Epithelial cell of proximal tubule (primary cell): ENCODE measurements around the gene UGT3A2. TPM values are rescaled to one million over a fixed set of nuclear protein-coding genes. Genes with fewer than 3 reads are reported as not detected.

Experiments used
- DNase-seq: peaks from one replicate; pipeline ENCODE4 v3.0.0-alpha.2; 2011; ENCODE audit warnings: low read depth
- H3K4me3 ChIP-seq: 2 replicates; pipeline ENCODE4 v1.5.1; 2011; ENCODE audit warnings: low read depth, mild to moderate bottlenecking, low read length
- CTCF ChIP-seq: conservative IDR thresholded peaks from 2 replicates; pipeline ENCODE4 v1.5.1; 2012; ENCODE audit warnings: low read depth, mild to moderate bottlenecking, low read length
- total RNA-seq: library from RNA; depleted of rRNA; stranded (reverse); fragments of >200 nt; gene quantifications from 2 replicates; pipeline ENCODE4 v1.2.3, GENCODE V29; 2015

The UGT3A2 gene
- total RNA-seq, 1 donor from 2014 or later, result not detected

GRCh38 chr5:36066001-36066539 is 612 bp downstream of the UGT3A2 start:
- DNase-seq, result no peak
- no peak for TF ChIP-seq CTCF

GRCh38 chr5:36060420-36060887 is 6.2 kb downstream of the UGT3A2 start:
- DNase-seq, result no peak
- TF ChIP-seq CTCF, result peak; percentile 28

More at GRCh38 chr5:36066001-36066539, 612 bp downstream of the UGT3A2 start:
- peak overlapping the region; percentile 22 for H3K4me3 ChIP-seq

GRCh38 chr5:36059571-36060419 is 6.9 kb downstream of the UGT3A2 start:
- TF ChIP-seq CTCF, result no peak
- H3K4me3 ChIP-seq, result no peak overlapping the region
- no peak for DNase-seq

More at GRCh38 chr5:36060420-36060887, 6.2 kb downstream of the UGT3A2 start:
- H3K4me3 ChIP-seq, result no peak overlapping the region

GRCh38 chr5:36058776-36059175 is 7.9 kb downstream of the UGT3A2 start:
- no peak overlapping the region for H3K4me3 ChIP-seq
- DNase-seq, result no peak
- no peak for TF ChIP-seq CTCF

- no peak overlapping the region for H3K4me3 ChIP-seq
- no peak for TF ChIP-seq CTCF
- DNase-seq, result no peak
Measured at GRCh38 chr5:36057386-36057785, 9.3 kb downstream of the UGT3A2 start.

- no peak overlapping the region for H3K4me3 ChIP-seq
- no peak for DNase-seq
- TF ChIP-seq CTCF, result no peak
Measured at GRCh38 chr5:36056422-36056821, 10.3 kb downstream of the UGT3A2 start.
